A673 (cell line): ENCODE results near the gene PLEKHG2. TPM values are rescaled to one million over a fixed set of nuclear protein-coding genes. Genes with fewer than 3 reads are reported as not detected.
A peak's percentile ranks its signal among the peaks of the same experiment; 100 is the strongest.

Source experiments
- BruUV-seq: library from RNA; stranded (reverse); fragments of 400-500 nt; replicated peaks from 2 replicates; lab custom pipeline; 2021; lab: Mats Ljungman, UMichigan
- CTCF ChIA-PET: fragments of 300-600 bp; sonication (Branson Sonifier 250); formaldehyde crosslinking; loops from one replicate; lab custom pipeline; 2022; ENCODE audit warnings: antibody characterized with exemption; lab: Charles Lee
- POLR2A ChIA-PET: fragments of 300-600 bp; sonication (Branson Sonifier 250); formaldehyde crosslinking; loops from one replicate; lab custom pipeline; 2022; ENCODE audit warnings: antibody characterized with exemption; ENCODE audit not compliant: low non-redundant PET; lab: Charles Lee
- DNase-seq: peaks from one replicate; pipeline ENCODE4 v3.0.0-alpha.2; 2015; ENCODE audit warnings: low spot score
- H3K27ac ChIP-seq: fragments of 200-600 bp; sonication (generic); 2 replicates; pipeline ENCODE4 v1.5.1; 2016; ENCODE audit warnings: mixed run types, low read depth, mild to moderate bottlenecking, mixed read lengths, antibody characterized with exemption, low read length; ENCODE audit not compliant: poor library complexity, severe bottlenecking
- H3K27me3 ChIP-seq: fragments of 200-600 bp; sonication (generic); replicated peaks from 2 replicates; pipeline ENCODE4 v1.6.1; 2017; ENCODE audit warnings: mixed run types, low read depth, mild to moderate bottlenecking, mixed read lengths, antibody characterized with exemption, low read length; ENCODE audit not compliant: insufficient read depth, poor library complexity
- H3K36me3 ChIP-seq: fragments of 200-600 bp; sonication (generic); 2 replicates; pipeline ENCODE4 v1.6.1; 2016; ENCODE audit warnings: mixed run types, mild to moderate bottlenecking, mixed read lengths, antibody characterized with exemption, low read length; ENCODE audit not compliant: insufficient read depth, poor library complexity, severe bottlenecking
- H3K4me1 ChIP-seq: fragments of 200-600 bp; sonication (generic); 2 replicates; pipeline ENCODE4 v1.6.1; 2017; ENCODE audit warnings: mixed run types, mild to moderate bottlenecking, mixed read lengths, antibody characterized with exemption, low read length; ENCODE audit not compliant: insufficient read depth, poor library complexity, severe bottlenecking
- H3K4me3 ChIP-seq: fragments of 200-600 bp; sonication (generic); 2 replicates; pipeline ENCODE4 v1.5.1; 2016; ENCODE audit warnings: low read depth, mixed run types, mild to moderate bottlenecking, mixed read lengths, low read length; ENCODE audit not compliant: poor library complexity, severe bottlenecking
- H3K9me3 ChIP-seq: fragments of 200-600 bp; sonication (generic); 2 replicates; pipeline ENCODE4 v1.6.1; 2016; ENCODE audit warnings: mixed run types, low read depth, mild to moderate bottlenecking, mixed read lengths, antibody characterized with exemption, low read length; ENCODE audit not compliant: poor library complexity, severe bottlenecking
- EZH2 ChIP-seq: fragments of 200-600 bp; sonication (generic); IDR thresholded peaks from 2 replicates; pipeline ENCODE4 v1.6.1; 2017; ENCODE audit warnings: borderline replicate concordance, low read depth, mild to moderate bottlenecking, mixed read lengths, antibody characterized with exemption, low read length; ENCODE audit not compliant: poor library complexity, severe bottlenecking
- intact Hi-C: fragments of 100-400 bp; cut with micrococcal nuclease; formaldehyde crosslinking; loops from one replicate; pipeline ENCODE4 v1.10.0; 2022; ENCODE audit not compliant: unreplicated experiment
- total RNA-seq: library from RNA; stranded (reverse); gene quantifications from 2 replicates; pipeline ENCODE4 v1.2.3, GENCODE V29; 2021
- TF ChIP-seq, protein P1 (sequence below): fragments of 300-800, 200-600 bp; sonication (generic); conservative IDR thresholded peaks from 2 replicates; pipeline ENCODE4 v1.5.1; 2017; ENCODE audit warnings: low read depth, mild to moderate bottlenecking, antibody characterized with exemption, low read length, moderate library complexity, mixed read lengths

PLEKHG2 gene
- total RNA-seq, 1 experiment from 2014 or later = 99.4 TPM

DNA sequence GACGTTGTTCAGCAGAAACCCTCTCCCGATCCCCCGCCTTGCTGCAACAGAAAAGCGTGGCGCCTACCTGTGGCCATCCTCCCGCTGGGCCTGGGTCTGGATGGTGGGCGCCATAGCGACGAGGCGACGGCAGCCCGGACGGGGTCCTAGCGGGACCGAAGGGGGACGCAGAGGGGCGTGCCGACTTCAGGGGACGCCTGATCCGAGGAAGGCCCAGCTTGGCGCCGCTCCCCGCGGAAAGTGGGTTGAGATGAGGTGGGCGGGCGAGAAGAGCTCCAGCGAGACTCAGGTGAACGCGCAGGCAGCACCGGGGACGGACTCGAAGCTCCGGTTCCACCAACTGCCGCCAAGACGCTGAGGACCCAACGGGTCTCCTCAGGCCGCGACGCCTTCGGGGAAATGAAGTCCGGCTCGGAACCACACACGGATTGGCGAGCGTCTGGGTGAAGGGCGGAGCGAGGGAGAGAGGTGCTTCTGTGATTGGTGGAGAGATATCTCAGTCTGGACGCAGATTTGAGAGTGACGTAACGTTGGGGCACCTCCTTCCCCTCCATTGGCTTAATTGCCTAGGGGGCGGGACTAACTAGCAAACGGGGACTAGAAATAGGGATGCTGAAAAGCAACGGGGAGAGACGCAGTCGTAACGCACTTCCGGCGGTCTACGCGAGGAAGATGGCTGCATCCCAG, 21.6 kb upstream of the PLEKHG2 start, which contains the start of the genes MED29 and PAF1:
Gene MED29 (plus strand): TSS at position 628 of the 687 bp plus-strand sequence. CDS start 45 bp downstream, at position 673.
Gene PAF1 (minus strand): TSS at position 356 of the 687 bp plus-strand sequence. CDS start 242 bp downstream, at position 114.
- H3K36me3 ChIP-seq = peaks cover 38% of the 10 kb centered on the region
- H3K27me3 ChIP-seq = no peaks in the 10 kb centered on the region
- BruUV-seq = no TSS peak
- TF ChIP-seq, protein P1, sequence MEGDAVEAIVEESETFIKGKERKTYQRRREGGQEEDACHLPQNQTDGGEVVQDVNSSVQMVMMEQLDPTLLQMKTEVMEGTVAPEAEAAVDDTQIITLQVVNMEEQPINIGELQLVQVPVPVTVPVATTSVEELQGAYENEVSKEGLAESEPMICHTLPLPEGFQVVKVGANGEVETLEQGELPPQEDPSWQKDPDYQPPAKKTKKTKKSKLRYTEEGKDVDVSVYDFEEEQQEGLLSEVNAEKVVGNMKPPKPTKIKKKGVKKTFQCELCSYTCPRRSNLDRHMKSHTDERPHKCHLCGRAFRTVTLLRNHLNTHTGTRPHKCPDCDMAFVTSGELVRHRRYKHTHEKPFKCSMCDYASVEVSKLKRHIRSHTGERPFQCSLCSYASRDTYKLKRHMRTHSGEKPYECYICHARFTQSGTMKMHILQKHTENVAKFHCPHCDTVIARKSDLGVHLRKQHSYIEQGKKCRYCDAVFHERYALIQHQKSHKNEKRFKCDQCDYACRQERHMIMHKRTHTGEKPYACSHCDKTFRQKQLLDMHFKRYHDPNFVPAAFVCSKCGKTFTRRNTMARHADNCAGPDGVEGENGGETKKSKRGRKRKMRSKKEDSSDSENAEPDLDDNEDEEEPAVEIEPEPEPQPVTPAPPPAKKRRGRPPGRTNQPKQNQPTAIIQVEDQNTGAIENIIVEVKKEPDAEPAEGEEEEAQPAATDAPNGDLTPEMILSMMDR = no peak
- no peak for TF ChIP-seq EZH2
- peak within 1 kb of the TSS; percentile 96 for H3K27ac ChIP-seq
- ChIA-PET POLR2A (interaction anchor here (0.6 to 1.5 kb wide), 3 partner anchors 13 to 443 kb away, joined by 3 to 17 read pairs (median 5); partner anchors contain the start of genes DYRK1B and RPS16), CTCF (interaction anchor here (0.8 kb wide), 1 partner anchor 49 kb away, joined by 3 read pairs; the partner anchor contains the start of gene SAMD4B)
- no peaks in the 10 kb centered on the region for H3K9me3 ChIP-seq
- DNase-seq = peak; percentile 100
- peak within 1 kb of the TSS; percentile 77 for H3K4me3 ChIP-seq
- H3K4me1 ChIP-seq = peaks cover 17% of the 10 kb centered on the region
- intact Hi-C loops = no loop called here

DNA sequence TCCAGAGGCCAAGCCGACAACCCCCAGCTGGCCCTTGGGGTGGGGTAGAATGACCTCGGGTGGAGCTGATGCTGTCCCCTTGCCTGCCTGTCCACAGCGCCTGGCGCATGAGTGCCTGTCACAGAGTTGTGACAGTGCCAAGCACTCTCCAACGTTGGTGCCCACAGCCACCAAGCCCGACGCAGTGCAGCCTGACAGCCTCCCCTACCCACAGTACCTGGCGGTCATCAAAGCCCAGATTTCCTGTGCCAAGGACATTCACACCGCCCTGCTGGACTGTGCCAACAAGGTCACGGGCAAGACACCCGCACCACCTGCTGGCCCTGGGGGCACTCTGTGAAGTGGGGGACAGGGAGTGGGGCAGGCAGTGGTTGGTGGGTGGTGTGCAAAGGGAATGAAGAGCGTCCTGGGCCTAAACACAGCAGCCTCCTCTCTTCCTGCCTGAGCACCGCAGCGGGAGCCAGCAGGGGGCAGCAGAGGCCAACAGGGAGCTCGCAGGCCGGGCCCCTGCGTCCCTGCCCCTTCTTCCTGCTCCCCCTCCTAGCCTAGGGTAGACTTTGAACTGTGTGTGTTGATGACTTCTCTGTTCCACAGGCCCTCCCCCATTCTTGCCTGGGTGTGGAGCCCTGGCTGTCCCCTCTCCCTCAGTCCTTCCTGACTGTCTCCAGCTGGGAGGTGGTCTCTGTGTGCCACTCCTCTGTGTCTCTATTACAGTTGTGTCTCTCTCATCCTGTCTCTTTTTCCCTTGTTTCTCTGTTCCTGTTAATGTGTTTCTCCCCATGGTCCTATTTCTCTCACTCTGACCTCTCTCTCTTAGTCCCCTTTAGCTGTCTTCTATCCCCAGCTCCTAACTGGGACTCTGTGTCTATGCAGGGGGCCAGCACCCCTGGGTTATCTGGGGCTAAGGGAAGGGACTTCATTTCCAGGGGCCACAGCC, 14.8 kb upstream of the PLEKHG2 start:
- Histone ChIP-seq H3K9me3 (no peaks in the 10 kb centered on the region), H3K36me3 (peaks cover 5% of the 10 kb centered on the region), H3K27me3 (no peaks in the 10 kb centered on the region), H3K27ac (peak overlapping the region; percentile 33), H3K4me3 (no peak overlapping the region), H3K4me1 (peaks cover 15% of the 10 kb centered on the region)
- BruUV-seq = no TSS peak
- TF ChIP-seq EZH2 = no peak
- TF ChIP-seq, protein P1 = peak; percentile 94
- ChIA-PET CTCF (interaction anchor here (1.4 to 1.8 kb wide), 2 partner anchors 9 to 14 kb away, joined by 6 to 16 read pairs; partner anchors contain the start of genes PLEKHG2 and ZFP36), POLR2A (interaction anchor here (1.3 kb wide), 1 partner anchor 38 kb away, joined by 5 read pairs; the partner anchor contains the start of gene RPS16)
- DNase-seq = peak; percentile 91
- intact Hi-C loops = loop anchor here (1.0 kb wide), 1 partner anchor 15 kb away; the partner anchor contains the start of gene PLEKHG2

DNA sequence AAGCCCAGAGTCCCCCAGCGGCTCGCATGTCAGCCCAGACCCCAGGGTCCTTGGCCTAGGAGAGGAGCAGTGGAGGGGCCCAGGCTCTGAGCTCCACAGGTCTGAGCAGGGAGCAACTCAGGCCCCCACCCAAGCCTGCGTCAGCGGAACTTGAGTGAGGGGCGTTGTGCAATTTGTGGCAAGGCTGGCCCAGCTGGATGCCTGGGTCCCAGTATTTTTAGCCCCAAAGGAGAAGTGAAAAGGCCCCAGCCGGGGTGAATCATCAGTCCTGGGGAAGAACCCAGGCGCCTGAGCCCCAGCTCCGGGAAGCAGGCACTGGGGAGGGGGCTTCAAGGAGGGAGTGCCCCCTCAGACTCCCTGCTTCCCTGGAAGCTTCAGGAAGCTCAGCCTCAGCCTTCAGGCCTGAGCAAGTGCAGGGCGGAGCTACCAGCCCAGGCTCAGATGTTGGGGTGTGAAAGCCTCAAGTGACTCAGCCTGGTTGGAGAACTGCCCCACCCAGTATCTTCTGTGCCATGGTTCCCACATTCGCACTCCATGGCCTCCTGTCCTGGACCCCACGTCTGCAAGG, 14.1 kb upstream of the PLEKHG2 start:
- Histone ChIP-seq H3K4me3 (no peak overlapping the region), H3K4me1 (peaks cover 21% of the 10 kb centered on the region), H3K36me3 (peaks cover 3% of the 10 kb centered on the region), H3K27me3 (no peaks in the 10 kb centered on the region), H3K9me3 (no peaks in the 10 kb centered on the region), H3K27ac (peak overlapping the region; percentile 33)
- POLR2A ChIA-PET = interaction anchor here (1.3 kb wide), 1 partner anchor 38 kb away, joined by 5 read pairs; the partner anchor contains the start of gene RPS16
- CTCF ChIA-PET = interaction anchor here (1.4 to 1.8 kb wide), 2 partner anchors 8 to 13 kb away, joined by 6 to 16 read pairs; partner anchors contain the start of genes PLEKHG2 and ZFP36
- DNase-seq = no peak
- intact Hi-C loops = no loop called here
- BruUV-seq = no TSS peak
- TF ChIP-seq EZH2 = no peak
- TF ChIP-seq, protein P1 = no peak
